Neural cell (in vitro differentiated cells): ENCODE measurements around the gene SDCCAG8. TPM values are rescaled to one million over a fixed set of nuclear protein-coding genes. Genes with fewer than 3 reads are reported as not detected.

Experiments used
- H2AFZ ChIP-seq: fragments of 200-600, 300-800 bp; sonication (generic), shearing (Covaris generic); 2 replicates; pipeline ENCODE4 v1.6.0; 2014; ENCODE audit warnings: low read depth, mild to moderate bottlenecking, antibody characterized with exemption, low read length, moderate library complexity
- H3F3A ChIP-seq: fragments of 200-600 bp; shearing (Covaris generic); 2 replicates; pipeline ENCODE4 v1.6.1; 2016; ENCODE audit warnings: mild to moderate bottlenecking, moderate library complexity, mixed read lengths, antibody characterized with exemption, low read length; ENCODE audit not compliant: insufficient read depth, poor library complexity, severe bottlenecking
- H3K27ac ChIP-seq: fragments of 200-600, 300-800 bp; sonication (generic), shearing (Covaris generic); 2 replicates; pipeline ENCODE4 v1.5.1; 2014; ENCODE audit warnings: mild to moderate bottlenecking, low read length, moderate library complexity
- H3K27me3 ChIP-seq: fragments of 300-800, 200-600 bp; sonication (generic), shearing (Covaris generic); 2 replicates; pipeline ENCODE4 v1.6.0; 2014; ENCODE audit warnings: mild to moderate bottlenecking, low read depth, low read length, moderate library complexity; ENCODE audit not compliant: insufficient read depth
- H3K36me3 ChIP-seq: fragments of 300-800, 200-600 bp; sonication (generic), shearing (Covaris generic); 2 replicates; pipeline ENCODE4 v1.5.1; 2014; ENCODE audit warnings: mild to moderate bottlenecking, antibody characterized with exemption, low read length, moderate library complexity; ENCODE audit not compliant: insufficient read depth
- H3K4me2 ChIP-seq: fragments of 300-800, 200-600 bp; sonication (generic), shearing (Covaris generic); 2 replicates; pipeline ENCODE4 v1.6.0; 2014; ENCODE audit warnings: mild to moderate bottlenecking, low read length
- H3K4me3 ChIP-seq: fragments of 300-800, 200-600 bp; sonication (generic), shearing (Covaris generic); 2 replicates; pipeline ENCODE4 v1.5.1; 2014; ENCODE audit warnings: mild to moderate bottlenecking, low read length, moderate library complexity
- H3K79me2 ChIP-seq: fragments of 200-600 bp; shearing (Covaris generic); replicated peaks from 2 replicates; pipeline ENCODE4 v1.6.0; 2014; ENCODE audit warnings: mild to moderate bottlenecking, low read length, moderate library complexity; ENCODE audit not compliant: insufficient read depth
- H3K9ac ChIP-seq: fragments of 300-800, 200-600 bp; sonication (generic), shearing (Covaris generic); 2 replicates; pipeline ENCODE4 v1.6.1; 2016; ENCODE audit warnings: mild to moderate bottlenecking, low read length, mixed read lengths
- H3K9me2 ChIP-seq: fragments of 200-600 bp; shearing (Covaris generic); 2 replicates; pipeline ENCODE4 v1.6.1; 2016; ENCODE audit warnings: mild to moderate bottlenecking, low read length, mixed read lengths; ENCODE audit not compliant: insufficient read depth
- H3K9me3 ChIP-seq: fragments of 200-600, 300-800 bp; sonication (generic), shearing (Covaris generic); 2 replicates; pipeline ENCODE4 v1.6.1; 2016; ENCODE audit warnings: mild to moderate bottlenecking, mixed run types, low read length, moderate library complexity, mixed read lengths
- H4K20me1 ChIP-seq: fragments of 200-600 bp; shearing (Covaris generic); 2 replicates; pipeline ENCODE4 v1.6.1; 2016; ENCODE audit warnings: mild to moderate bottlenecking, mixed run types; ENCODE audit not compliant: insufficient read depth
- EP300 ChIP-seq: fragments of 450-650 bp; conservative IDR thresholded peaks from 2 replicates; pipeline ENCODE4 v1.6.1; 2014; ENCODE audit warnings: antibody characterized with exemption, mild to moderate bottlenecking, moderate library complexity; ENCODE audit not compliant: poor library complexity, severe bottlenecking
- EZH2 ChIP-seq: fragments of 200-600, 300-800 bp; shearing (Covaris generic), sonication (generic); IDR thresholded peaks from 2 replicates; pipeline ENCODE4 v1.6.1; 2014; ENCODE audit warnings: antibody characterized with exemption, low read length, borderline replicate concordance, mild to moderate bottlenecking; ENCODE audit not compliant: insufficient read depth, poor library complexity, severe bottlenecking
- MXI1 ChIP-seq: fragments of 450-650 bp; conservative IDR thresholded peaks from 2 replicates; pipeline ENCODE4 v1.6.1; 2014; ENCODE audit warnings: antibody characterized with exemption, mild to moderate bottlenecking; ENCODE audit not compliant: poor library complexity, severe bottlenecking
- POLR2AphosphoS5 ChIP-seq: IDR thresholded peaks from 2 replicates; pipeline ENCODE4 v1.6.1; 2012
- RAD21 ChIP-seq: fragments of 450-650 bp; conservative IDR thresholded peaks from 2 replicates; pipeline ENCODE4 v1.6.1; 2014; ENCODE audit warnings: antibody characterized with exemption, mild to moderate bottlenecking, moderate library complexity
- SMC3 ChIP-seq: fragments of 450-650 bp; conservative IDR thresholded peaks from 2 replicates; pipeline ENCODE4 v1.6.1; 2014; ENCODE audit warnings: antibody characterized with exemption, mild to moderate bottlenecking, moderate library complexity; ENCODE audit not compliant: poor library complexity
- TAF1 ChIP-seq: IDR thresholded peaks from 2 replicates; pipeline ENCODE4 v1.6.1; 2012; ENCODE audit warnings: low read depth
- polyA plus RNA-seq: library from polyadenylated mRNA; depleted of rRNA; stranded (reverse); fragments of >200 nt; gene quantifications from 2 replicates; pipeline ENCODE4 v1.2.3, GENCODE V29; 2014
- TF ChIP-seq, protein P1 (sequence below): IDR thresholded peaks from 2 replicates; pipeline ENCODE4 v1.6.1; 2012; ENCODE audit warnings: borderline replicate concordance
- TF ChIP-seq, protein P2 (sequence below): fragments of 450-650 bp; IDR thresholded peaks from 2 replicates; pipeline ENCODE4 v1.5.1; 2014; ENCODE audit warnings: antibody characterized with exemption, mild to moderate bottlenecking, moderate library complexity; ENCODE audit not compliant: poor library complexity, severe bottlenecking

The SDCCAG8 gene
- polyA plus RNA-seq, 1 donor from 2014 or later, result 32.2 TPM

DNA sequence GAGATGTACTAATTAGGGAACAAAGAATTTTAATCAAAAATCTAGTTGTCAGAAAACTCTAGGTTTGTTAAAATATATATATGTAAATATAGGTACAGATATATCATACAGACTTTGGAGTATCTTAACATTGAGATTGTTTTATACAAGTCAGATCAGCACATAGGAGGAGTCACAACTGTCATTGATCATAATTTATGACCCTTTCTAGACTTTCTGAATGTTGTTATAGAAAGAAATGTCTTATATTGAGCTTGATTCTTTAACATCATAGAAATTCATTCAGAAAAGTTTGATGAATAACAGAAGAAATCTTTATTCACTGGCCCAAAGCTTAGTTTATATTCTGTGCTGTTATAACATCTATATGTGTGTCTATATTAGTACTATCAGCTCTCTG is 185.8 kb downstream of the SDCCAG8 start:
- H3K9me2 ChIP-seq, result no peaks in the 10 kb centered on the region
- no peaks in the 10 kb centered on the region for H3K79me2 ChIP-seq
- TF ChIP-seq POLR2AphosphoS5 (no peak), RAD21 (no peak), TAF1 (no peak), EZH2 (no peak), SMC3 (no peak), MXI1 (no peak), EP300 (no peak)
- TF ChIP-seq, protein P1, sequence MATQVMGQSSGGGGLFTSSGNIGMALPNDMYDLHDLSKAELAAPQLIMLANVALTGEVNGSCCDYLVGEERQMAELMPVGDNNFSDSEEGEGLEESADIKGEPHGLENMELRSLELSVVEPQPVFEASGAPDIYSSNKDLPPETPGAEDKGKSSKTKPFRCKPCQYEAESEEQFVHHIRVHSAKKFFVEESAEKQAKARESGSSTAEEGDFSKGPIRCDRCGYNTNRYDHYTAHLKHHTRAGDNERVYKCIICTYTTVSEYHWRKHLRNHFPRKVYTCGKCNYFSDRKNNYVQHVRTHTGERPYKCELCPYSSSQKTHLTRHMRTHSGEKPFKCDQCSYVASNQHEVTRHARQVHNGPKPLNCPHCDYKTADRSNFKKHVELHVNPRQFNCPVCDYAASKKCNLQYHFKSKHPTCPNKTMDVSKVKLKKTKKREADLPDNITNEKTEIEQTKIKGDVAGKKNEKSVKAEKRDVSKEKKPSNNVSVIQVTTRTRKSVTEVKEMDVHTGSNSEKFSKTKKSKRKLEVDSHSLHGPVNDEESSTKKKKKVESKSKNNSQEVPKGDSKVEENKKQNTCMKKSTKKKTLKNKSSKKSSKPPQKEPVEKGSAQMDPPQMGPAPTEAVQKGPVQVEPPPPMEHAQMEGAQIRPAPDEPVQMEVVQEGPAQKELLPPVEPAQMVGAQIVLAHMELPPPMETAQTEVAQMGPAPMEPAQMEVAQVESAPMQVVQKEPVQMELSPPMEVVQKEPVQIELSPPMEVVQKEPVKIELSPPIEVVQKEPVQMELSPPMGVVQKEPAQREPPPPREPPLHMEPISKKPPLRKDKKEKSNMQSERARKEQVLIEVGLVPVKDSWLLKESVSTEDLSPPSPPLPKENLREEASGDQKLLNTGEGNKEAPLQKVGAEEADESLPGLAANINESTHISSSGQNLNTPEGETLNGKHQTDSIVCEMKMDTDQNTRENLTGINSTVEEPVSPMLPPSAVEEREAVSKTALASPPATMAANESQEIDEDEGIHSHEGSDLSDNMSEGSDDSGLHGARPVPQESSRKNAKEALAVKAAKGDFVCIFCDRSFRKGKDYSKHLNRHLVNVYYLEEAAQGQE, result no peak
- TF ChIP-seq, protein P2, sequence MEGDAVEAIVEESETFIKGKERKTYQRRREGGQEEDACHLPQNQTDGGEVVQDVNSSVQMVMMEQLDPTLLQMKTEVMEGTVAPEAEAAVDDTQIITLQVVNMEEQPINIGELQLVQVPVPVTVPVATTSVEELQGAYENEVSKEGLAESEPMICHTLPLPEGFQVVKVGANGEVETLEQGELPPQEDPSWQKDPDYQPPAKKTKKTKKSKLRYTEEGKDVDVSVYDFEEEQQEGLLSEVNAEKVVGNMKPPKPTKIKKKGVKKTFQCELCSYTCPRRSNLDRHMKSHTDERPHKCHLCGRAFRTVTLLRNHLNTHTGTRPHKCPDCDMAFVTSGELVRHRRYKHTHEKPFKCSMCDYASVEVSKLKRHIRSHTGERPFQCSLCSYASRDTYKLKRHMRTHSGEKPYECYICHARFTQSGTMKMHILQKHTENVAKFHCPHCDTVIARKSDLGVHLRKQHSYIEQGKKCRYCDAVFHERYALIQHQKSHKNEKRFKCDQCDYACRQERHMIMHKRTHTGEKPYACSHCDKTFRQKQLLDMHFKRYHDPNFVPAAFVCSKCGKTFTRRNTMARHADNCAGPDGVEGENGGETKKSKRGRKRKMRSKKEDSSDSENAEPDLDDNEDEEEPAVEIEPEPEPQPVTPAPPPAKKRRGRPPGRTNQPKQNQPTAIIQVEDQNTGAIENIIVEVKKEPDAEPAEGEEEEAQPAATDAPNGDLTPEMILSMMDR, result no peak
- H3K36me3 ChIP-seq, result no peaks in the 10 kb centered on the region
- no peaks in the 10 kb centered on the region for H3F3A ChIP-seq
- H3K9ac ChIP-seq, result no peak overlapping the region
- no peak overlapping the region for H3K4me3 ChIP-seq
- H3K9me3 ChIP-seq, result no peaks in the 10 kb centered on the region
- no peak overlapping the region for H2AFZ ChIP-seq
- no peaks in the 10 kb centered on the region for H3K27me3 ChIP-seq
- no peak overlapping the region for H3K4me2 ChIP-seq
- no peak overlapping the region for H3K27ac ChIP-seq
- no peaks in the 10 kb centered on the region for H4K20me1 ChIP-seq

DNA sequence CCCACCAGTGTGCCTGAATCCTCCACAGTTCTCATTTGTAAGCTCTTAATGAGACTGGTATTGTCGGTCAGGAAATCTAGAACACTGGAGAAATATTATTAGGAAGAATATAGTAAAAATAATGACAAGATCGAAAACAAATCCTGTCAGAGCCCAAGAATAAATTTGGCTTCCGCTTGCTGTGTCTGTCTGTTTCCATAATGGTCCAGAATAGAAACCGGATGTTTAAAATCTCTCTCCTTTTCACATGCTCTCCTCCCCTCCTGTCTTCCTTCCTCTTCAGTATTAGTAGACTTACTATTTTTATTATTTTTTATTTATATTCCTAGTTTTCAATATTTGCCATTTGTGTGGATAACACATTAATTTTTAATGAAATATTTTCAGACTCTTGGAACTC is 187.7 kb downstream of the SDCCAG8 start:
- Histone ChIP-seq H3K9me2 (no peaks in the 10 kb centered on the region), H3K9ac (no peak overlapping the region), H3K27me3 (no peaks in the 10 kb centered on the region), H2AFZ (no peak overlapping the region), H3K9me3 (no peaks in the 10 kb centered on the region), H3F3A (no peaks in the 10 kb centered on the region), H3K4me2 (no peak overlapping the region), H3K27ac (no peak overlapping the region), H3K4me3 (no peak overlapping the region), H3K36me3 (no peaks in the 10 kb centered on the region), H3K79me2 (no peaks in the 10 kb centered on the region), H4K20me1 (no peaks in the 10 kb centered on the region)
- no peak for TF ChIP-seq POLR2AphosphoS5
- TF ChIP-seq MXI1, result no peak
- no peak for TF ChIP-seq SMC3
- no peak for TF ChIP-seq EZH2
- TF ChIP-seq, protein P1, result no peak
- TF ChIP-seq, protein P2, result no peak
- TF ChIP-seq RAD21, result no peak
- TF ChIP-seq TAF1, result no peak
- TF ChIP-seq EP300, result no peak
